Transverse colon (tissue), 4 donors: ENCODE data around the gene THTPA.

Experiments
- CTCF ChIP-seq, 5 experiments: fragments of 200-600 bp in 3 of 5; fragments of 450-650 bp in 2 of 5; sonication (generic) in 3 of 5; IDR thresholded peaks; 1 replicate in 2 of 5; 2 replicates in 3 of 5; pipeline ENCODE4 v1.5.1; 2016 to 2017; ENCODE audit warnings: antibody characterized with exemption in 5 of 5, inconsistent platforms in 3 of 5, mild to moderate bottlenecking in 2 of 5, moderate library complexity in 1 of 5
- POLR2AphosphoS5 ChIP-seq, 3 donors: sonication (generic); formaldehyde crosslinking; IDR thresholded peaks; one replicate each; pipeline ENCODE4 v1.6.1; 2016; ENCODE audit warnings: antibody characterized with exemption in 3 of 3

GRCh38 chr14:23512156-23512555 lies 43.9 kb upstream of the THTPA start:
- TF ChIP-seq POLR2AphosphoS5 (IDR thresholded peaks at IDR 0.05): no peak
- no peak for TF ChIP-seq CTCF (IDR thresholded peaks at IDR 0.05)
